Naive thymus-derived CD8-positive, alpha-beta T cell (primary cell): ENCODE data around the gene IMMT. TPM values are rescaled to one million over a fixed set of nuclear protein-coding genes. Genes with fewer than 3 reads are reported as not detected.

Experiments used
- ATAC-seq, 2 donors: fragments of 150-1000 bp; cut with Tn5 transposase in 1 of 2; sonication (Bioruptor Pico), chemical (Tn5 transposase) in 1 of 2; 1 replicate in 1 of 2; 2 replicates in 1 of 2; pipeline ENCODE4 v1.10.0; 2021; ENCODE audit warnings: mild to moderate bottlenecking in 2 of 2, moderate library complexity in 2 of 2
- POLR2A ChIA-PET: fragments of 350-600 bp; sonication (Branson Sonifier 250); formaldehyde crosslinking; loops from one replicate; lab custom pipeline; 2021; ENCODE audit warnings: antibody characterized with exemption; lab: Charles Lee
- DNase-seq, 10 donors: peaks; one replicate each; pipeline versions ENCODE4 v3.0.0 to v3.0.0-alpha.2; 2020 to 2022
- H3K27ac Mint-ChIP-seq, 10 donors: one replicate each; pipeline ENCODE4 v1.8.0; 2020 to 2022; ENCODE audit warnings: mild to moderate bottlenecking in 10 of 10, mixed read lengths in 10 of 10, moderate library complexity in 4 of 10, inconsistent platforms in 1 of 10
- H3K27me3 Mint-ChIP-seq, 5 donors: one replicate each; pipeline ENCODE4 v1.8.0; 2021 to 2022; ENCODE audit warnings: mixed read lengths in 5 of 5
- H3K36me3 Mint-ChIP-seq, 3 donors: one replicate each; pipeline ENCODE4 v1.8.0; 2020 to 2022; ENCODE audit warnings: mixed read lengths in 3 of 3, mild to moderate bottlenecking in 2 of 3, inconsistent platforms in 1 of 3
- H3K4me1 Mint-ChIP-seq, 4 donors: one replicate each; pipeline ENCODE4 v1.8.0; 2021 to 2022; ENCODE audit warnings: mixed read lengths in 4 of 4
- H3K4me3 Mint-ChIP-seq, 10 donors: one replicate each; pipeline ENCODE4 v1.8.0; 2020 to 2022; ENCODE audit warnings: mild to moderate bottlenecking in 10 of 10, mixed read lengths in 10 of 10, moderate library complexity in 6 of 10, inconsistent platforms in 1 of 10
- H3K9me3 Mint-ChIP-seq, 9 donors: one replicate each; pipeline ENCODE4 v1.8.0; 2020 to 2022; ENCODE audit warnings: mixed read lengths in 9 of 9, mild to moderate bottlenecking in 3 of 9, inconsistent platforms in 1 of 9, moderate library complexity in 1 of 9
- polyA plus RNA-seq, 3 donors: library from polyadenylated mRNA; unstranded; fragments of 300-500 nt; fragmentation: Illumina TruSeq; gene quantifications; one replicate each; pipeline ENCODE4 v1.2.3, GENCODE V29; 2021
- total RNA-seq, 8 experiments: library from RNA in 2 of 8; stranded (reverse) in 2 of 8; gene quantifications; one replicate each; pipeline ENCODE4 v1.2.3 and lab custom pipeline; 2021 to 2026

IMMT gene
- total and polyA plus RNA-seq, 5 experiments from 2014 or later = 47.5 to 86.2 (median 71.9) TPM

GRCh38 chr2:86157009-86157556 is 38.2 kb downstream of the IMMT start:
- Mint-ChIP-seq H3K27ac (peak overlapping the region in 1 of 10 donors; percentile 72), H3K4me3 (no peak overlapping the region), H3K9me3 (no peaks in the 10 kb centered on the region), H3K4me1 (peaks cover 0 to 3% (median 1%) of the 10 kb centered on the region in 4 donors), H3K36me3 (peaks cover 0 to 84% (median 15%) of the 10 kb centered on the region in 3 donors), H3K27me3 (no peaks in the 10 kb centered on the region)
- ATAC-seq = no peak
- DNase-seq = no peak
- POLR2A ChIA-PET = interaction anchor here (0.7 to 0.8 kb wide), 2 partner anchors 29 to 284 kb away, joined by 4 to 6 read pairs; no protein-coding TSS in a partner anchor

DNA sequence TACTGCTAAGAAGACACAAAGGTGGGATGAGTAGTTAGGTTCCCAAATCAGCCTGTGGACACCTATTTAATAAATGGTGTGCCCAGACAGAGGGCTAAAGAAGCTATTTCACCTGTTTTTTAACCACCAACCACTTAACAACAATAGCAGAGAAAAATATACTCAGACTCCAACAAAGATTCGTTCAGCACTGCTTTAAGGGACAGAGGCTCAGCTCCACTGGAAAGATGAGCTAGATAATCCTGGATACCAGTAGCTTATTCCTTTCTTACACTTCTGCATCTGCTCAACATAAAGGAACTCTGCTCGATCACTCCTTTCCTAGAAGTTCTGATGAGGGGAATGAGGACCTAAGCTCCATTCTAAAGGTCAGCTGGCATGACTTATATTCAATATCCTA is 44.8 kb downstream of the IMMT start:
- Mint-ChIP-seq H3K27ac (peak overlapping the region in 5 of 10 donors; percentile 4 to 57 (median 49)), H3K36me3 (peaks cover 0 to 89% (median 27%) of the 10 kb centered on the region in 3 donors), H3K27me3 (no peaks in the 10 kb centered on the region), H3K4me3 (no peak overlapping the region), H3K4me1 (peaks cover 0 to 7% (median 1%) of the 10 kb centered on the region in 4 donors), H3K9me3 (no peaks in the 10 kb centered on the region)
- POLR2A ChIA-PET = interaction anchor here (0.6 to 1.7 kb wide), 2 partner anchors 31 to 290 kb away, joined by 3 to 5 read pairs; partner anchors contain the start of gene KDM3A
- DNase-seq = no peak
- ATAC-seq = no peak

- Mint-ChIP-seq H3K27ac (peak overlapping the region in 4 of 10 donors; percentile 9 to 25 (median 16)), H3K4me3 (no peak overlapping the region), H3K36me3 (peaks cover 0 to 96% (median 30%) of the 10 kb centered on the region in 3 donors), H3K4me1 (peaks cover 0 to 5% (median under 1%) of the 10 kb centered on the region in 4 donors), H3K9me3 (no peaks in the 10 kb centered on the region), H3K27me3 (no peaks in the 10 kb centered on the region)
- no peak for ATAC-seq
- POLR2A ChIA-PET = no interaction called here
- DNase-seq = no peak
Measured at GRCh38 chr2:86147793-86148192, 47.5 kb downstream of the IMMT start.

DNA sequence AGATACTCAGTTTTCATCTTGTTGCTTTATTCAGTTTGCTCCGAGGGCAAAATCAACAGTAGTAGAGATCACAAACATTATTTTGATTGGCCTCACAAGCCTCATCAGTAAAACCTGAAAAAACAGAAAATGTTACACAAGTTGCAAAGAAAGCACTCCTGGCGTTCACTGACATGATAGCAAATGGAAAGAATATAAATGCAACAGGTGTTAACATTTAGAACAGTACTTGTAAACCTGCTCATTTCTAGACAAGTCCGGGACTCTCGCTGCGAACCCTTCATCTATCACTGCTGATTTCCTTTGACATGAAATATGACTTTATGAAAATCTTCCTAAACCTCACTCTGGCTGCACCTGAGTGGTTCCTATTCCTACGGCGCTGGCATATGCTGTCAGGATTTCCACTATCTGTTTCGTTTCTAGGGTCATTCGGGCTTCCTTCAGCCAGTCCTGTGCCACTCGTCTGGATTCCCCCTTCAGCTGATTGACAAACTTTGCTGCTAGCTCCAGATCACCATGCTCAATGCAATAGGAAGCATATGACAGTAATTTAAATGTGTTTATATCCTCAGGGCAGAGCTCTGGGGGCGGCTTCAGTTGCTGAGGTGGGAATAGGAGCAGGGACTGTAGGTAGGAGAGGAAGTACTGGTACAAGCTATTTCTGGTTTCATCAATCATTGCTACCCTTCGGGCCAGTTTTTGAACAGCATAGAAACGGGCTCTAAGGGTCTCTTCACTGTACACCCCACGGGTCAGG is 51.2 kb downstream of the IMMT start:
- Mint-ChIP-seq H3K27ac (peak overlapping the region in 4 of 10 donors; percentile 31 to 86 (median 54)), H3K4me1 (peaks cover 5 to 15% (median 14%) of the 10 kb centered on the region in 4 donors), H3K4me3 (no peak overlapping the region), H3K9me3 (no peaks in the 10 kb centered on the region), H3K36me3 (peaks cover 2 to 87% (median 15%) of the 10 kb centered on the region in 3 donors), H3K27me3 (no peaks in the 10 kb centered on the region)
- ATAC-seq (no peak), DNase-seq (no peak)
- POLR2A ChIA-PET = interaction anchor here (1.2 kb wide), 1 partner anchor 16 kb away, joined by 3 read pairs; no protein-coding TSS in a partner anchor

DNA sequence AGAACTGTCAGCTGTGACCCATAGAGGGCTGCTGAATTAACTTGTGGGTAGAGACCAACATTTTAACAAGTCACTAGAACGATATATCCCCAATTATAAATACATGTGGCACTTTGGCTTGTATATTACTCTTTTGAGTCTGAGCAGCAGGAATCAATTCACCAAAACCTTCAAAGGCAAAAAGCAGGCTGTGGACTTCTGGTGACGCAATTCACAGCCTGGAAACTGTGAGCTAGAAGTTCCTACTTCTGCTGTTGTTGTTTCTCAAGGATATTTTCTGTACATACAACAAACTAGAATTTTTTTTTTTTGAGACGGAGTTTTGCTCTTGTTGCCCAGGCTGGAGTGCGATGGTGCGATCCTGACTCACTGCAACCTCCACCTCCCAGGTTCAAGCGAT is 52.0 kb downstream of the IMMT start:
- H3K4me1 Mint-ChIP-seq = peaks cover 6 to 20% (median 16%) of the 10 kb centered on the region in 4 donors
- ATAC-seq (no peak), DNase-seq (no peak)
- no peaks in the 10 kb centered on the region for H3K9me3 Mint-ChIP-seq
- H3K36me3 Mint-ChIP-seq = peaks cover 7 to 87% (median 18%) of the 10 kb centered on the region in 3 donors
- POLR2A ChIA-PET = interaction anchor here (0.6 kb wide), 1 partner anchor 58 kb away, joined by 3 read pairs; no protein-coding TSS in a partner anchor
- H3K4me3 Mint-ChIP-seq = no peak overlapping the region
- H3K27me3 Mint-ChIP-seq = no peaks in the 10 kb centered on the region
- peak overlapping the region in 5 of 10 donors; percentile 28 to 66 (median 44) for H3K27ac Mint-ChIP-seq

DNA sequence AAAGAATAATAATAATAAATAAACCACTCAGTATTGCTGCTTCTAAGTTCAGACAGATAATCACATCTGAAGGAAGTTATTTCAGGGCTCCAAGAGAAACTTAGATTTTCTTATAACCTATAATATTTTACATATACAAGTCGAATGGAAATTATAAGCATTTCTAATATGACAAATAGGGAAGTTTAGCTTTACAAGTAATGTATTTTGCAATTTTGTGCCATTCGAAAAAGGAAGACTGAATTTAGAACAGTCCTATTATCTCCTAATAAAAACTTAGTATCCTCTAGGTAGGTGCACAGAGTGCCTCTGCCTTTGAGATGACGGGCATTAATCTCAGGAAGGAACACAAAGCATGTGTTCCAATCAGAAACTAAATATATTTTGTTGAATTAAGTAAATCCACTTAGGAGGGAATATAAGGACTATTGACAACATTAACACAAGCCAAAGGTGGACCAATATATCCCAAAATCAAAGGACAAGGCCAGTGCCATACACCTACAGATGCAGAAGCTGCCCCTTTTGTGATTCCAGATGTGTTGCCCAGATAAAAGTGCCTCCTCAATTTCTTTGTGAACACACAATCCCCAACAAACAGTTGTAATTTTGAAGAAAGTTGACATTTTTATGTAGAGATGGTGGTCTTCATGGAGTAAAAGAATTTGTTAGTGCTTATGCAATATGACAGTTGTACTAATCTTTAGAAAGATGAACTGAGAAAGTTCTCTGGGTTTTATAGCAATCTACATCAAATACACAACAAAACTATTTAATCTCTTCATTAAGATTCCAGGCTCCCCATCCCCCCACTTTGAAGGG is 52.6 kb downstream of the IMMT start:
- no peak for DNase-seq
- Mint-ChIP-seq H3K4me1 (peaks cover 6 to 20% (median 16%) of the 10 kb centered on the region in 4 donors), H3K4me3 (no peak overlapping the region), H3K27me3 (no peaks in the 10 kb centered on the region), H3K36me3 (peaks cover 13 to 87% (median 21%) of the 10 kb centered on the region in 3 donors), H3K27ac (peak overlapping the region in 5 of 10 donors; percentile 11 to 51 (median 34)), H3K9me3 (no peaks in the 10 kb centered on the region)
- no peak for ATAC-seq
- POLR2A ChIA-PET = interaction anchor here (0.6 kb wide), 1 partner anchor 57 kb away, joined by 3 read pairs; no protein-coding TSS in a partner anchor

DNA sequence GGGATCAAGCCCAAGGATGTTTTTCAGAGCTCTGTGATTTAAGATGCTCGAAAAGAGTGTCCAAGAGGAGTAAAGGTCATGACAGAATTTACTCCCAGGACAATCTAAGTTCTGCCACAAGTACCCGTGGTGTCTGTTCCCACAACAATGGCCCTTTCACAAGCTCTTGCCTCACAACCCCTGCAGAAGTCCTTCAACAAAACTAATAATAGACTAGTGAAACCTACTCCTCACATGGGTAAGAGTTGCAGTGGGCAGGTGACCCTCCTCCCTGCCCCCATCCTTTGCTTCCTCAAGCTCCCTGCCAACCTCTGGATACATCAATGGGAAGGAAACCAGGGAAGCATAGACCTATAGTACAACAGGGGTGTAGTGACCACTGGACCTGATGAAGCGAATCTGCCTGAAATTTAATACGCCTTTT is 54.3 kb downstream of the IMMT start:
- POLR2A ChIA-PET = no interaction called here
- H3K36me3 Mint-ChIP-seq = peaks cover 13 to 89% (median 34%) of the 10 kb centered on the region in 3 donors
- peaks cover 6 to 20% (median 16%) of the 10 kb centered on the region in 4 donors for H3K4me1 Mint-ChIP-seq
- peak overlapping the region in 7 of 10 donors; percentile 9 to 69 (median 49) for H3K27ac Mint-ChIP-seq
- ATAC-seq (no peak), DNase-seq (no peak)
- no peak overlapping the region for H3K4me3 Mint-ChIP-seq
- no peaks in the 10 kb centered on the region for H3K27me3 Mint-ChIP-seq
- H3K9me3 Mint-ChIP-seq = no peaks in the 10 kb centered on the region

- Mint-ChIP-seq H3K9me3 (no peaks in the 10 kb centered on the region), H3K4me1 (peaks cover 6 to 20% (median 16%) of the 10 kb centered on the region in 4 donors), H3K27ac (peak overlapping the region in 8 of 10 donors; percentile 11 to 93 (median 72)), H3K27me3 (no peaks in the 10 kb centered on the region), H3K4me3 (no peak overlapping the region), H3K36me3 (peaks cover 13 to 89% (median 42%) of the 10 kb centered on the region in 3 donors)
- DNase-seq = peak in 3 of 10 donors; percentile 5 to 31 (median 18)
- ATAC-seq = peak; percentile 53 to 77
- POLR2A ChIA-PET = interaction anchor here (1.0 kb wide), 1 partner anchor 66 kb away, joined by 5 read pairs; no protein-coding TSS in a partner anchor
Measured at GRCh38 chr2:86139981-86140380, 55.3 kb downstream of the IMMT start.

DNA sequence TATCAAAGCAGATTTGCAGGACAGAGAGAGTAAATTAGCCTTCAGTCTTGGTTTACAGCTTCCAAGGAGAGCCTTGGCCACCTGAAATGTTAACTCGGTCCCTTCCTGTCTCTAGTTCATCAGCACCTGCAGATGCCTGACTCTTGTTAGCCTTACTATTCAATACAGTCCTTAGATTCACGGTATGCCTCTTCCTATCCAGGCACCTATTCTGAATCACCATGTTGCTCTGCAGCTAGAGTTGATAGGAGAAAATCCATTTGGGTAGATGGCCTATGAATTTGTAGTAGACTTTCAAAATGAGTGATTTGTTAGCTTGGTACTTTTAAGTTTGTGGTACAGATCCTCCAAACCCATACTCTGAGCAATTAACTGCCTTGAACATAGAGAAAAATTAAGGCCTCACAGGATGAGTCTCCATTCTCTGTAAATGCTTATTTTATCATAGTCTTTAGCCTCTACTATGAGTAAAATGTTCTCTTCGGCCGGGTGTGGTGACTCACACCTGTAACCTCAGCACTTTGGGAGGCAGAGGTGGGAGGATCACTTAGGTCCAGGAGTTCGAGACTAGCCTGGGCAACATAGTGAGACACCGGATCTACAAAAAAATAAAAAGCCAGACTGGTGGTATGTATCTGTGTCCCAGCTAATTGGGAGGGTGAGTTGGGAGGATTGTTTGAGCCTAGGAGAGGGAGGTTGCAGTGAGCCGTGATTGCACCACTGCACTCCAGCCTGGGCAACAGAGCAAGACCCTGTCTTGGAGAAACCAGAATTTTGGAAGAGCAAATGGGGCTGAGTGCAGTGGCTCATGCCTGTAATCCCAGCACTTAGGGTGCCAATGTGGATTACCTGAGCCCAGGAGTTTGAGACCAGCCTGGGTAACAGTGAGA is 56.3 kb downstream of the IMMT start:
- H3K4me1 Mint-ChIP-seq = peaks cover 6 to 20% (median 16%) of the 10 kb centered on the region in 4 donors
- H3K27me3 Mint-ChIP-seq = no peaks in the 10 kb centered on the region
- ATAC-seq (no peak), DNase-seq (no peak)
- peak overlapping the region; percentile 11 to 94 (median 66) for H3K27ac Mint-ChIP-seq
- POLR2A ChIA-PET = interaction anchor here (0.6 kb wide), 1 partner anchor 605 kb away, joined by 4 read pairs; no protein-coding TSS in a partner anchor
- H3K4me3 Mint-ChIP-seq = peak overlapping the region in 1 of 10 donors; percentile 4
- peaks cover 18 to 89% (median 46%) of the 10 kb centered on the region in 3 donors for H3K36me3 Mint-ChIP-seq
- H3K9me3 Mint-ChIP-seq = no peaks in the 10 kb centered on the region

- Mint-ChIP-seq H3K4me3 (no peak overlapping the region), H3K36me3 (peaks cover 22 to 96% (median 58%) of the 10 kb centered on the region in 3 donors), H3K4me1 (peaks cover 6 to 20% (median 16%) of the 10 kb centered on the region in 4 donors), H3K27ac (peak overlapping the region in 3 of 10 donors; percentile 37 to 73 (median 58)), H3K27me3 (no peaks in the 10 kb centered on the region), H3K9me3 (no peaks in the 10 kb centered on the region)
- ATAC-seq = no peak
- POLR2A ChIA-PET = interaction anchor here (0.5 kb wide), 1 partner anchor 199 kb away, joined by 4 read pairs; no protein-coding TSS in a partner anchor
- no peak for DNase-seq
Measured at GRCh38 chr2:86136141-86136540, 59.1 kb downstream of the IMMT start.

GRCh38 chr2:86135653-86136052 is 59.6 kb downstream of the IMMT start:
- no peak for ATAC-seq

More at GRCh38 chr2:86135653-86136052, 59.6 kb downstream of the IMMT start:
- Mint-ChIP-seq H3K27me3 (no peaks in the 10 kb centered on the region), H3K27ac (no peak overlapping the region), H3K9me3 (no peaks in the 10 kb centered on the region), H3K4me3 (no peak overlapping the region), H3K36me3 (peaks cover 22 to 97% (median 58%) of the 10 kb centered on the region in 3 donors), H3K4me1 (peaks cover 6 to 20% (median 16%) of the 10 kb centered on the region in 4 donors)
- POLR2A ChIA-PET = no interaction called here
- DNase-seq = no peak
